GM12878 (cell line): ENCODE results near the gene RPL27A. TPM values are rescaled to one million over a fixed set of nuclear protein-coding genes. Genes with fewer than 3 reads are reported as not detected.

Experiments used
- ATAC-seq: fragments of 200-7000 bp; cut with Tn5 transposase; 3 replicates; pipeline ENCODE4 v1.9.1; 2020; ENCODE audit warnings: mild to moderate bottlenecking, moderate library complexity
- BruUV-seq: library from RNA; stranded (reverse); fragments of 400-500 nt; replicated peaks from 2 replicates; lab custom pipeline; 2021; lab: Mats Ljungman, UMichigan
- CTCF ChIA-PET: fragments of 300-600 bp; sonication (Branson Sonifier 250); formaldehyde crosslinking; extraction: SDS; loops from one replicate; lab custom pipeline; 2021; ENCODE audit warnings: inconsistent platforms; lab: Yijun Ruan, JAX
- POLR2A ChIA-PET: fragments of 350-600 bp; formaldehyde crosslinking; extraction: SDS; loops from one replicate; lab custom pipeline; 2021; ENCODE audit warnings: inconsistent platforms; lab: Charles Lee
- RAD21 ChIA-PET: fragments of 300-600 bp; sonication (Branson Sonifier 250); formaldehyde crosslinking; loops from one replicate; lab custom pipeline; 2023; ENCODE audit warnings: antibody characterized with exemption; ENCODE audit not compliant: unreplicated experiment; lab: Charles Lee
- SMC1A ChIA-PET: fragments of 300-600 bp; sonication (Branson Sonifier 250); formaldehyde crosslinking; loops from one replicate; lab custom pipeline; 2023; ENCODE audit not compliant: unreplicated experiment, uncharacterized antibody; lab: Charles Lee
- DNase-seq: peaks from one replicate; pipeline ENCODE4 v3.0.0-alpha.2; 2011; ENCODE audit warnings: low read depth, low spot score
- FAIRE-seq: peaks from 3 replicates; lab custom pipeline; 2011; peaks lifted over from hg19 to GRCh38; lab: Jason Lieb, UNC
- H2AFZ ChIP-seq: 2 replicates; pipeline ENCODE4 v1.6.0; 2011; ENCODE audit warnings: low read depth, low read length, control low read depth; ENCODE audit not compliant: control insufficient read depth
- H3K27ac ChIP-seq: 2 replicates; pipeline ENCODE4 v1.5.1; 2011; ENCODE audit warnings: control low read depth; ENCODE audit not compliant: control insufficient read depth, insufficient read depth
- H3K27me3 ChIP-seq, 2 experiments: replicated peaks in 1 of 2; 2 replicates each; pipeline versions ENCODE4 v1.6.0 to v1.6.1; 2011; ENCODE audit warnings: low read length in 1 of 2; ENCODE audit not compliant: control insufficient read depth in 2 of 2, insufficient read depth in 2 of 2
- H3K36me3 ChIP-seq, 2 experiments: 2 replicates each; pipeline ENCODE4 v1.5.1; 2011; ENCODE audit warnings: low read length in 1 of 2; ENCODE audit not compliant: control insufficient read depth in 2 of 2, insufficient read depth in 2 of 2
- H3K4me1 ChIP-seq: 2 replicates; pipeline ENCODE4 v1.6.1; 2011; ENCODE audit warnings: mild to moderate bottlenecking, low read length, moderate library complexity, mixed read lengths; ENCODE audit not compliant: control insufficient read depth, insufficient read depth
- H3K4me2 ChIP-seq: 2 replicates; pipeline ENCODE4 v1.6.0; 2011; ENCODE audit warnings: control low read depth; ENCODE audit not compliant: control insufficient read depth, insufficient read depth
- H3K4me3 ChIP-seq: fragments of 200-600 bp; sonication (generic); 2 replicates; pipeline ENCODE4 v1.5.1; 2016
- H3K79me2 ChIP-seq: 2 replicates; pipeline ENCODE4 v1.6.0; 2011; ENCODE audit warnings: low read length; ENCODE audit not compliant: control insufficient read depth, insufficient read depth
- H3K9ac ChIP-seq: 2 replicates; pipeline ENCODE4 v1.8.0; 2011; ENCODE audit warnings: low read length, control low read depth, mixed read lengths; ENCODE audit not compliant: control insufficient read depth, insufficient read depth
- H3K9me3 ChIP-seq: replicated peaks from 3 replicates; pipeline ENCODE4 v1.5.1; 2011; ENCODE audit warnings: mild to moderate bottlenecking, low read length; ENCODE audit not compliant: control insufficient read depth, insufficient read depth
- H4K20me1 ChIP-seq: 2 replicates; pipeline ENCODE4 v1.6.0; 2011; ENCODE audit not compliant: control insufficient read depth, insufficient read depth
- BACH1 ChIP-seq: fragments of 450-650 bp; IDR thresholded peaks from 2 replicates; pipeline ENCODE4 v1.6.1; 2017; ENCODE audit warnings: mild to moderate bottlenecking, borderline replicate concordance
- BCL3 ChIP-seq: IDR thresholded peaks from 2 replicates; pipeline ENCODE4 v1.6.1; 2011; ENCODE audit warnings: borderline replicate concordance, low read depth, mild to moderate bottlenecking, moderate library complexity, low read length; ENCODE audit not compliant: insufficient read depth, poor library complexity, severe bottlenecking
- CHD2 ChIP-seq: IDR thresholded peaks from 2 replicates; pipeline ENCODE4 v1.6.1; 2011; ENCODE audit warnings: low read depth, low read length, improper control_type of control experiment, borderline replicate concordance
- FOXK2 ChIP-seq: fragments of 450-650 bp; IDR thresholded peaks from 2 replicates; pipeline ENCODE4 v1.6.1; 2017; ENCODE audit warnings: mild to moderate bottlenecking, moderate library complexity
- IRF4 ChIP-seq: IDR thresholded peaks from 2 replicates; pipeline ENCODE4 v1.6.1; 2011; ENCODE audit warnings: low read depth, low read length
- MEF2A ChIP-seq: IDR thresholded peaks from 2 replicates; pipeline ENCODE4 v1.6.1; 2011; ENCODE audit warnings: low read depth, mild to moderate bottlenecking, low read length, moderate library complexity; ENCODE audit not compliant: insufficient read depth
- MYC ChIP-seq: IDR thresholded peaks from 2 replicates; pipeline ENCODE4 v1.6.1; 2011; ENCODE audit warnings: mild to moderate bottlenecking, low read length, moderate library complexity, inconsistent platforms; ENCODE audit not compliant: insufficient read depth, insufficient replicate concordance, insufficient read length, severe bottlenecking
- PBX3 ChIP-seq: IDR thresholded peaks from 2 replicates; pipeline ENCODE4 v1.6.1; 2011; ENCODE audit warnings: mild to moderate bottlenecking, low read depth, low read length, moderate library complexity; ENCODE audit not compliant: insufficient replicate concordance
- PML ChIP-seq: IDR thresholded peaks from 2 replicates; pipeline ENCODE4 v1.6.1; 2012; ENCODE audit warnings: low read length, inconsistent platforms
- RBBP5 ChIP-seq: fragments of 200-600 bp; sonication (generic); conservative IDR thresholded peaks from 2 replicates; pipeline ENCODE4 v1.6.1; 2016
- SRF ChIP-seq, 2 experiments: IDR thresholded peaks; 2 replicates each; pipeline ENCODE4 v1.6.1; 2011; ENCODE audit warnings: low read depth in 2 of 2, low read length in 2 of 2, mild to moderate bottlenecking in 1 of 2, moderate library complexity in 1 of 2
- STAT3 ChIP-seq: IDR thresholded peaks from 2 replicates; pipeline ENCODE4 v1.6.1; 2011; ENCODE audit warnings: low read depth, low read length, improper control_type of control experiment
- SUPT20H ChIP-seq: IDR thresholded peaks from 2 replicates; pipeline ENCODE4 v1.6.1; 2011; ENCODE audit warnings: low read depth, mild to moderate bottlenecking, low read length, moderate library complexity, borderline replicate concordance; ENCODE audit not compliant: control insufficient read depth
- ZBED1 ChIP-seq: IDR thresholded peaks from 2 replicates; pipeline ENCODE4 v1.6.1; 2016; ENCODE audit warnings: borderline replicate concordance
- WGBS: methylation state at CpG from one replicate; pipeline ENCODE4 v1.1.6; 2016; ENCODE audit warnings: low lambda C conversion rate; ENCODE audit not compliant: insufficient replicate concordance, insufficient coverage; ENCODE audit errors: missing lambda C conversion rate; 5-methylcytosine and 5-hydroxymethylcytosine counted together
- in situ Hi-C: fragments of 300-500 bp; cut with MboI; formaldehyde crosslinking; loops from 9 replicates; pipeline ENCODE4 v1.14.3; 2018; ENCODE audit warnings: mixed read lengths
- intact Hi-C: fragments of 100-400 bp; cut with micrococcal nuclease; formaldehyde crosslinking; loops from one replicate; pipeline ENCODE4 v1.14.2; 2022; ENCODE audit not compliant: unreplicated experiment
- polyA plus RNA-seq, 11 experiments: library from polyadenylated mRNA; depleted of rRNA in 4 of 11; unstranded in 6 of 11; stranded (reverse) in 5 of 11; fragments of >200 nt; fragmentation: Nextera tagmentation in 4 of 11; fragmentation: Illumina TruSeq in 1 of 11; extraction: Ambion mirVana in 4 of 11; extraction: Trizol in 1 of 11; gene quantifications; 1 replicate in 1 of 11; 2 replicates in 10 of 11; pipeline versions ENCODE4 v1.2.1 to v1.2.3, GENCODE V29; 2011 to 2016; ENCODE audit warnings: inconsistent platforms in 2 of 11, missing spikeins in 2 of 11, low read depth in 1 of 11
- total RNA-seq, 4 experiments: library from RNA; depleted of rRNA in 3 of 4; stranded (reverse); fragments of >200 nt in 3 of 4; fragmentation: Illumina TruSeq in 1 of 4; extraction: Trizol in 1 of 4; gene quantifications; 2 replicates each; pipeline versions ENCODE4 v1.2.1 to v1.2.3, GENCODE V29; 2013 to 2021

Gene RPL27A
- total and polyA plus RNA-seq, 10 of the 15 experiments (the other 5 are each of a cell fraction or from before 2014, with no cell fraction given) = 978 to 4,776 (median 1,959) TPM

DNA sequence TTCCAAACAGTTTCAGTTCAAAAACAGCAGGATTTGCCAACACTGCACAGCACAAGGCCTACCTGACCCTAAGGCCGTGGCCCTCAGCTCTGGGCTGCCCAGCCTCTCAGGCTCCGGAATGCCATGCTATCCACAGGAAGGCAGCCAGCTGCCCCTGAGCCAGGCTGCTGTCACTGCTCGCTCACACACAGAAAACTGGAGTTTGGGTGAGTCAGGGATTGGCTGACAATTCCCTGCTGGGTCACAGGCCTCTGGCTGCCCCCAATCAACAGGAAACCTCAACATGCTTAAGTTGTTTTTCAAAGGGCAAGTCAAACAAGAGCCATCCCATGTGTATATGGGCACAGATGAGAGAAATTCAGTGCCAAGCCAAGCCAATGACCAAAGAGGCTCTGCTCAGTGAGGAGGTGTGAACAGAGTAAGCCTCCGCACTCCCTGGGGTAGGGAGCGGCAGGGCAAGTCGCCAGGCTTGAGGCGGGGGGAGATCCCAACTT lies 50.2 kb downstream of the RPL27A start:
- Histone ChIP-seq H3K4me2 (0 out of 2 replicates have a peak overlapping the region, but pooled peaks have one; percentile 28), H3K27ac (peak overlapping the region; percentile 13; the same call in 1 of the 2 replicates), H3K4me1 (peaks cover 15% of the 10 kb centered on the region), H3K4me3 (no peak overlapping the region), H3K27me3 (no peaks in the 10 kb centered on the region; a peak in 1 of 4 replicates), H3K79me2 (no peaks in the 10 kb centered on the region), H2AFZ (peak overlapping the region; percentile 35; the same call in 1 of the 2 replicates), H4K20me1 (no peaks in the 10 kb centered on the region), H3K9ac (no peak overlapping the region), H3K9me3 (no peaks in the 10 kb centered on the region), H3K36me3 (no peaks in the 10 kb centered on the region)
- BruUV-seq = no TSS peak
- in situ Hi-C loops = no loop called here
- ChIA-PET SMC1A (interaction anchor here (0.8 to 1.1 kb wide), 5 partner anchors 24 to 228 kb away, joined by 3 to 6 read pairs (median 4); no protein-coding TSS in a partner anchor), POLR2A (interaction anchor here (1.5 kb wide), 1 partner anchor 45 kb away, joined by 6 read pairs; no protein-coding TSS in a partner anchor), CTCF (interaction anchor here (2.4 kb wide), 1 partner anchor 44 kb away, joined by 6 read pairs; no protein-coding TSS in a partner anchor), RAD21 (interaction anchor here (1.5 to 2.5 kb wide), 3 partner anchors 14 to 76 kb away, joined by 4 to 11 read pairs (median 7); no protein-coding TSS in a partner anchor)
- no peak for DNase-seq
- no peak for FAIRE-seq
- WGBS = 83% methylated on average over 7 of the region's 7 CpGs
- no peak; the same call in 2 of the 3 replicates for ATAC-seq
- TF ChIP-seq MEF2A = no peak
- TF ChIP-seq MYC = no peak
- no peak for TF ChIP-seq BACH1
- no peak for TF ChIP-seq PML
- TF ChIP-seq FOXK2 = no peak
- no peak for TF ChIP-seq CHD2
- no peak for TF ChIP-seq IRF4
- no peak for TF ChIP-seq RBBP5
- no peak for TF ChIP-seq PBX3
- no peak for TF ChIP-seq SRF (IDR thresholded peaks at IDR 0.05; ENCODE audit: low read depth in 2 of 2, low read length in 2 of 2)
- TF ChIP-seq ZBED1 = no peak
- no peak for TF ChIP-seq STAT3
- no peak for TF ChIP-seq SUPT20H
- no peak for TF ChIP-seq BCL3
- intact Hi-C loops = no loop called here
